Stimulated activated CD4-positive, alpha-beta T cell treated with anti-CD3 and anti-CD28 coated beads, Interleukin-1b, Interleukin-23, amount 100 ng/mL, for 4 hours (primary cell): ENCODE data around the gene MYNN.

ENCODE experiments used
- DNase-seq, 2 donors: peaks; one replicate each; pipeline ENCODE4 v3.0.0-alpha.2; 2020; ENCODE audit warnings: low read depth in 2 of 2

Gene MYNN

DNA sequence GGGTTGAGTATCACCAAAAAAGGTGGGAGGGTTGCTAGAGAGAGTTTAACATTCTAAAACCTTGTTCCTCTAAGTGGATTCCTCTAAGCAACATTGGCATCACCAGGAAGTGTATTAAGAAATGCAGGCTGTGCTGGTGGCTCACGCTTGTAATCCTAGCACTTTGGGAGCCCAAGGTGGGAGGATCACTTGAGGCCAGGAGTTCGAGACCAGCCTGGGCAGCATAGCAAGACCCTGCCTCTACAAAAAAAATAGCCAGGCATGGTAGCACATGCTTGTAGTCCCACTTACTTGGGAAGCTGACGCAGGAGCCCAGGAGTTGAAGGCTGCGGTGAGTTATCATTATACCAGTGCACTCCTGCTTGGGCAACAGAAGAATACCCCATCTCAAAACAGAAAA, 4.6 kb downstream of the MYNN start:
- no peak for DNase-seq

DNA sequence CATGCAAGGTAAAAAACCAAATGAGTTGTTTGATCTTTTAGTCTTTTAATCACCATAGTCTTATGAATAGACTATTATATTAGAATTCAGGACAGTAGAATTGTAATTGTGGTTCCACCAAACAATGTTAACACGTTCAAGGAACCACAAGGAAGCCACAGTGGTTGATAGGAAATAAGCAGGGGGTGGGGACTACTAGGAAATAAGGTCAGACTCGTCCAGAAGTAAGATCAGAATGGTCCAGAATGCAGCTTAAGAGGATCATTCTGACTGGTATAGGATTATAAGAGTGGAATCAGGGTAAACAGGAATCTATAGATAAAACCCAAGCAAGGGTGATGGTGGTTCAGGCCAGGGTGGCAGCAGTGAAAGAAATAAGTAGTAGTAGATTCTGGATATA, 7.5 kb downstream of the MYNN start:
- no peak for DNase-seq

DNA sequence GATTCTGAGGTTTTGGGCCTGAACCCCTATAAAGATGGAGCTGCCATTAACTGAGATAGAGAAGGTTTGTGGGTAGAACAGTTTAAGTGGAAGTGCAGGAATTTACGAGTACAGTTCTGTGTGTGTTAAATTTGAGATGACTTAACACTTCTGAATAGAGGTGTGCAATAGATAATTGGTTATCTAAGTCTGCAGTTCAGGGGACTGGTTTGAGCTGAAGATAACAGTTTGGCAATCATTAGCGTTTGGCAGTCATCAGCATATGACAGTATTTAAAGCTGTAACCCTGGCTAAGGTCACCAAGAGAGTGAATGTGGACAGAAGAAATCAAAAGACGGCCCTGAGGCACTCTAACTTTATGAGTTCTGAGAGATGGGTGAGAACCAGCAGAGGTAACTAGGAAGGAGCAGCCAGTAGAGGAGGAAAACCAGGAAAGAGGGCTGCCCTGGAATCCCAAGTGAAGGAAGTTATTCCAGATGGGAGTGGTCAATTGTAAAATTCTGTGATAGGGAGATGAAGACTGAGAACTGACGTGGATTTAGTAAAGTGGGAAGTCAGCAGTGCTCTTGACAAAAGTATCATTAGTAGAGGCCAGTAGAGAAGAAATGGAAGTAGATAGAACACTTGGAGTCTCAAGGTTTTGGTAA, 8.1 kb downstream of the MYNN start:
- DNase-seq, result no peak

DNA sequence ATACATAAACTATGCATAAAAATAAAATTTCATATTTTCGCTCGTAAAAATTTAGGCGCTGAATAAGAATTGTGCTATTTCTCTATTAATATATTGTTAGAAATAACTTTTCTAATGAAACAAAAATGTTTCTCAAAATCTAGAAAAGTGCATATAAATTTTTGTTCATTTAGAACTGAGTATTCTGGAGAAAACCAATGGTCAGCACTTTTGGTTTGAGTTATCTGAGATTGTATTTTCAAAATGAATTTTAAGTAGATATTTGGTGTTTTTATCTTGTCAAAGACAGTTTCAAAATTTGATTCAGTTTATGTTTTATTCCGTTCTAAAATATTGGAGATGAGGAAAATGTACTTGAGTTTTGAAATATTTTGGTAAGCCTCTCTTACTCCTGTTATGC, 13.9 kb downstream of the MYNN start:
- no peak for DNase-seq

DNA sequence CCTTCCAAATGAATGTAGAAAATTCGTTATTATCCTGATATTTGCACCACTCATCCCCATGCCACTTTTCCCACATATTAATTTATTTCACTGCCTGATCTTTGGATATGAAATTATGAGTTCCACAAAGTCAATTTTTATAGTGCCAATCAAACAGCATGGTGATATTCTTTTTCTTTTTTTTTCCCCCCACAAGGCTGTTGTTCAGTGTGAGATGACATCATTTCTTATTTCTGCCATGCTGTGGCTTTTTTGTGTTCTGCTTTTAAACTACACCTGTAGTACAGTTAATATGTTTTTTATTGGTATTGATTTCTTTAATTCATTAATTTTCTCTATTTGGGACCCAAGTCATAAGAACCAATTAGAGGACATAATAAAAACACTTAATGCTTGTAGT, 14.6 kb downstream of the MYNN start:
- no peak for DNase-seq

DNA sequence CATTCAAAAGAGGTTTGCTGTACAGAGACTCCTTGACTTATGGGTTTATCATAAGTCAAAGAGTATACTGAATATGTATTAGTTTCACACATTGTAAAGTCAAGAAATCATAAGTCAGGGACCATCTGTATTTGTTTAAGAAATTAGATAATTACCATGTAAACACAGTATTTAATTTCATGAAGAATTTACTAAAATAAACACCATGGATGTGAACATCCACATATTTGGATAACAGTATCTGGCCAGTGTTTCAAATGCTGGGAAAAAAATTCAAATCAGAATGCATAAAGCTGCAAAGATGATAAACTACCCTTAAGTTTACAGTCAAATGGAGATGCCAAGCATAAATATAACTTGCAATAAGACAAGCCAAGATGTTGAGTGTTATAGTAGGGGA, 17.0 kb downstream of the MYNN start:
- no peak for DNase-seq

DNA sequence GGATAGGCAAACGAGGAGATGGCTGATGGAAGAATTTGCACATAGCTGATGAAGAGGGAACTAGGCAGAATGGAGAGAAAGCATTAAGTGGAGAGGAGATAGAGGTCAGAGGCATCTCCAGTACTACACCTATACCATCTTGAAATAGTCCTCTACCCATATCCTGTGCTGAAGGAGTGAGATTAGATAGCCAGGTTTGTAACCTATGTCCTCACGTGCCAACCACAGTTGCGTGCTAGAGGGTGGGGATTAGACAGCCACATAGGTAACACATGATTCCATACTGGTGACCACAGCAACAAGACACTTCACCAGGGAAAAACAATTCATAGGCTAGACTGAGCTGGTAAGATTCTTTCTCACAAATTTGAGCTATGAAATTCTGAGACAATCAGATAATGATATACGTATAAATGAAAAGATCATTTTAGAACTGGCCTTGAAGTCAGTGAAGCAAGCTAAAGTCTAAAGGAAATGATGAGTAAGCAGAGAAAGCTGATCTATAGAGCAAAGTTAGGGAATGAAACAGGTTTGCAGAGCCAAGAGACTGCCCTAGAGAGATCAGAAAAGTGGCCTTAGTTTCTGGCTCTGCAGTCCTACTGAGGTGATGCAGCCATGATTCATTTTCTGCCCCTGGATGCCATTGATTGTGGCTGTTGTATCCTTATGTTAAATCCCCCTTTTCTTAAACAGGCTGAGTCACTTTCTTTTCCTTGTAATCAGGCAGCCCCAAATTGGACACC, 17.7 kb downstream of the MYNN start:
- no peak for DNase-seq

DNA sequence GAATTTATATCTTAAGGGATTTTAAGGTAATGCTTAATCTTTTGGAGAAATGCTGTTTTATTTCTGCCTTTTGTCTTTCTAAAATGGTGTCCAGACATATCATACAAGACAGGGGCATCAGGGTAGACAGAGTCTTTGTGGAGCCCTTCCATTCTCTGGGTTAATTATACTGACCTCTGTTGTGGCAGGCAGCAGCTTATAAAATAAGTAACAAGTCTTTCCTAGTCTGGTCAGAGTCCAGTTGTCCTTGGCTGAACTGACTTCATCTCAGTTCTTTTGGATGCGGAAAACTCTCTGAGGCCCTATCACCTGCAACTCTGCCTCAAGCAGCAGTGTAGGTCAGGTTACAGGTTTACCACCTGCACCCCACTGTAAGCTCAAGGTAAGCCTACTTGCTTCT, 19.2 kb downstream of the MYNN start:
- no peak for DNase-seq

DNA sequence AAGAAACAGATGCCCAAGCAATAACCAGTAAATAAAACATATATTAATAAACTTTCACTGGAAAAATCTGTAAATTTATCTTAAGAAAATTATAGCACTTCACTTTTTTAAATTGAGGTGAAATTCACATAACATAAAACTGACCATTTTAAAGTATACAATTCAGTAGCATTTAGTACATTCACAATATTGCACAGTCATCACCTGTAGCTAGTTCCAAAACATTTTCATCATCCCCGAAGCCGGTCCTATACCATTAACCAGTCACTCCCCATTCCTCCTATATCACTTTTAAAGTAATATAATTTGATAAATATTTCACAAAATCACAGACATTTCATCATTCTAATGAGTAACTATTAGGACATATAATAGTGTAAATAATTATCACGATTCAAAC, 31.5 kb downstream of the MYNN start:
- no peak for DNase-seq

DNA sequence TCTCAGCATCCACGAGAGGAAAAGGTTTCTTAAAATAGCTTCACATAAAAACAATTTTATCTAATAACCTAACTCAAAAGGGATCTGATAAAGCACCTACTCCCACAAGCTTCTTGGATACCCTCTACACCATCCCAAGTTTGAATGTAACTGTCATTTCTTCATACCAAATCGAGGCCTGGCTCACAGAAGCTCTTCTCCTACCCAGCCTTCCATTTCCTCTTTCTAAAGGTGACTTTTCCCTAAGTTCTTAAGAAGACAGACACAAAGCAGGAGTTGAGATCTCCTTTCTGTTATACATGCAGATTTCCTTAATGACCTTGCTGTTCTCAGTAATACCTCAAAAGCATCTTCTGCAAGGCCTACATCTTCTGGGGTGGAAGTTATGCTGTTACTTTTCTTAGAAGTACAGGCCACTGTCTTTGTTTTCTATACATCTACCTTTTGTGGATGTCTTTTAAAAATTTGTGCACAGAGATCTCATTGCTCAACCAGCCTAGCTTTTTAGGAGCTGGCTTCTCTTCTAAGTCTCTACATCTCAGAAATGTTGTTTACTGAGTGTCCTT, 36.1 kb downstream of the MYNN start:
- DNase-seq, result no peak

DNA sequence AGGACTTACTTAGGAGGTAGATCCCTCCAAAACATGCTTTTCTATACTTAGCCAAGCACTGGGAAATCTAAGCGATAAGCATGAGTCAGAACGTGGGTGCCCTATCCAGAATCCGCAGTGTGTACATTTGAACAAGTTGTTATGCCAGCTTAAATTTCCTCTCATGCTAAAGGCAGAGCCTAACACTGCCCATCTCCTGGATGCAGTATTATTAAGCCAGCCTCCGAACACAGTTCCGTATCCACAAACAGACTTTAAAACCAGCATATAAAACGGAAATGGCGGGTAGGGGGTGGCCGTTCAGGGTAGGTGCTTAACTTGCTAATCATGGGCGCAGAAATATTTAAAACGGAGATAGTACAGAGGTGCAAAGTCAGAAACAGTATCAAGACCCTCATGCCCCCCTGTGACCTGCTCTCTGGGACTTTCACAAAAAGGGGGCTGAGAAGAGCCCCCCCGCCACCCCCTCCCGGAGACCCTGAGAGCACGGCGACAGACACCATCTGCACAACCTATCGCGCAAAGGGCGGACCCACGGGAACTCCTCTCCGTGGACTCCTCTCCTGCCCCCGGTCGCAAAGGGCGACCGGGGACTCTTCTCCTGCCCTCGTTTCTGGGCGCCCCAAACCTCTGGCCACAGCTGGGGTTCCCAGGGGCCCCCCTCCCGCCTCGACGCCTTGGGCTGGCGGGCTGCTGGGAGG, 38.6 kb downstream of the MYNN start:
- DNase-seq, result no peak

DNA sequence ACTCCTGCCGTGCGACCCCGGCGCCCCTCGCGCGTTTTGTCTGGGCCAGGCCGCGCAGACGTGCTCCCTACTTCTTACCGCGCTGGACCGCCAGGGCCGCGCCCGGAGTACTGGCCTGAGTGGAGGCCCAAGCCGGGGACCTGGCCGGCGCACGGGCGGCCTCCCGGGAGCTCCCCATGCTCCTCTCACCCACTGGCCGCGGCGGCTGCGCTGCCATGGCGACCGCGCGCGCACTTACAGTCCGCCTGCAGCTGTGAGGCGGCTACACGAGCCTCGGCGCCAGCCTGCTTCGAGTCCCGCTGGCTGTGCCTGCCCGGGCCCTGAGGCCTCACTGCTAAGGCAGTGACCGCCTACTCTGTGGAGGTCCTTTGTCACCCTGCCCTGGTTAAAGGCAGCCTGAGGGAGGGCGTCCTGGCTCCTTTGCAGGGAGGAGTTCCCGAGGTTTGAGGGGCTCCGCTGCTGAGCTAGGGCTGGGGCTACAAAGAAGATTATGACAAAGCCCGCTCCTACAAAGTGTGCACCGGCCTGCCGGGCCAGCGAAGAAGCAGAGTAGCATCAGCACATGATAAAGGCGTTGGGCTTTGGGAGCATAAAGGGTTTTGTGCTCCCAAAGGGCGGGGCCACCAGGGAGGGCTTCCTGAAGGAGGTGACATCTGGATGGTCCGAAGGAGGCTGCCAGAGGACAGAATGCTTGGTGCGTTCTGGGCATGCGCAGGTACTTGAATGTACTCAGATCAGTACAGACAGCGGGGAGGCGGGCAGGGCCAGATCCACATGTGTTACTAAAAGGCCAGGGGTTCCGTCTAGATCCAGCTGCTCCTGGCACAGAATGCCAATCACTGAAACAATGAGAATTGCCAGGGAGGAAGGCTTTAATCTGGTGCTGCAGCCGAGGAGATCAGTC, 39.4 kb downstream of the MYNN start, which contains the start of the genes LRRC34 and LRRIQ4:
LRRC34 (minus strand) TSS at position 573 of the 904 bp plus-strand sequence; CDS start at position 217, 356 bp downstream.
LRRIQ4 (plus strand) TSS at position 539 of the 904 bp plus-strand sequence. CDS start 9,052 bp downstream, outside the sequence.
- DNase-seq, result peak; percentile 60 to 61

DNA sequence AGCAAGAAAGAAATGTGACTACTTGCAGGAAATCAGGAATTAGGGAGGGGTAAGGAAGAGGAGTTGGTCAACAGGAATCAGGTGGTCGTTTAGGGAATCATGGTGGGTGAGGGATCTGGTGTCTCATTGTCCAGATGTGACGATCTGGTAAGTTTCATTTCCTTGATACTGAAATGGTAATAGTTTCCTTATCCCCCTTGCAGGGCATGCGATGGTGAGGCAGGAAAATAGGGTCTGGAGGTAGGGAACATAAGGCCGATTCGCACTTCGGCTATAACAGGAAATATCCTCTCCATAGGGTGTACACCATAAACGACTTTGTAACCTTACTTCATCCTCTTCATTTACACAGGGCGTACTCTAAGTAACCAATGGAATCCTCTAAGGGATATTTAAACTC, 40.1 kb downstream of the MYNN start:
- DNase-seq, result no peak

DNA sequence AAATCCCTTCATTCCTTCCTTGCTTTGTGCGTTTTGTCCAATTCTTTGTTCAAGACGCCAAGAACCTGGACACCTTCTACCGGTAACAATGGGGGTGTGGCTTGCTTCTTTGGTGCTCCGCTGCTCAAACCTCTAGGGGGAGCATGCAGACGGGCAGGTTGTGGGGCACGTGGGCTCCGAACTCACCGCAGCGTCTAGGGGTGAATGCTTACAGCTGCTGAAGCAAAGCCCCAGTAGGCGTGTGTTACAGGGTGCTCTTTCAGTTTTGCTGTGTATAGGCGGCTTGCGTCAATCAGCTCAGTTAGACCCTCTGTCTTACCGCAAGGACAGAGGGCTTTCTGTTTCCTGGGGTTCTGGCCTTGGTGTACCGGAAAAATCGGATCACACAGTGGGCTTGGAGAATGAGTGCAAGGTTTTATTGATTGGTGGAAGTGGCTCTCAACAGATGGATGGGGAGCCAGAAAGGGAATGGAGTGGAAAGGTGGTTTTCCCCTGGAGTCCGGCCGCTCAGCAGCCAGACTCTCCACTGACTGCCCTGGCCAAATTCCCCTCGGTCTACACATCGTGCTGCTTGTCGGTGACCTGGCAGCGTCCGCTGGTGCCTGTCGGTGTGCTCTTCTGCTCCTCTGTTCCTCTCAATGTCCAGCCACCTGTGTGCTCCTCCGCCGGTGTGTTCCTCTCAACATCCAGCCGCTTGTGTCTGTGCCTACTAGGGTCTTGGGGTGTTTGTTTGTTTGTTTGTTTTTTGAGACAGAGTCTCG, 40.7 kb downstream of the MYNN start:
- DNase-seq, result peak; percentile 42 to 68

DNA sequence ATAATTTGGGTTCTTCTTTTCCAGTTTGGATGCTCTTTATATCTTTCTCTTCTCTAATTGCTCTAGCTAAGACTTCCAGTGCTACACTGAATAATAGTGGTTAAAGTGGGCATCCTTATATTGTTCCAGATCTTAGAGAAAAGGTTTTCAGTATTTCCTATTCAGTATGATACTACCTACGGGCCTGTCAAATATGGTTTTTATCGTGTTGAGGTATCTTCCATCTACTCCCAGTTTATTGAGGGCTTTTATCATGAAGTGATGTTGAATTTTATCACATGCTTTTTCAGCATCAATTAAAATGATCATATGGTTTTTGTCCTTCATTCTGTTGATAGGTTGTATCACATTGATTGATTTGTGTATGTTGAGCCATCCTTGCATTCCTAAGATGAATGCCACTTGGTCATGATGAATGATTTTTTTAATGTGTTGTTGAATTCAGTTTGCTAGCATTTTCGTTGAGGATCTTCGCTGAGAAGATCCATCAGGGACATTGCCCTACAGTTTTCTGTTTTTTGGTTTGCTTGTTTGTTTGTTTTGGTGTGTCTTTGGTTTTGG, 42.5 kb downstream of the MYNN start:
- DNase-seq, result no peak

DNA sequence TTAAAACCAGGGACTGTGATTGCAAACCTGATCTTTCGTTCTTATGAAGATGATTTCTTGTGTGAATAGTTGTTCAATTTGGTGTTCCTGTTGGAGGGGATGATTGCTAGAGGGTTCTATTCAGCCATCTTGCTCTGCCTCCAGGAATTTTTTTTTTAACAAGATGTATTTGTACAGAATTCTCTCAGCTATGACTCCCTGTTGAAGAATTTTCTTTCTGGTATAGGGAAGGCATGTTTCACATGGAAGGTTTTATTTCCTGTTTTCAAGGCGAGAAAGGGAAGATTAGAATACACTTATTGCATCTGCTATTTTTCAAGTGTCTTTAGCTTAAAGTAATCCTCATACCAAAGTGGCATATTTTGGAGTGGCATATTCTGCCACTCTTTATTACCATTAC, 45.1 kb downstream of the MYNN start:
- DNase-seq, result no peak

DNA sequence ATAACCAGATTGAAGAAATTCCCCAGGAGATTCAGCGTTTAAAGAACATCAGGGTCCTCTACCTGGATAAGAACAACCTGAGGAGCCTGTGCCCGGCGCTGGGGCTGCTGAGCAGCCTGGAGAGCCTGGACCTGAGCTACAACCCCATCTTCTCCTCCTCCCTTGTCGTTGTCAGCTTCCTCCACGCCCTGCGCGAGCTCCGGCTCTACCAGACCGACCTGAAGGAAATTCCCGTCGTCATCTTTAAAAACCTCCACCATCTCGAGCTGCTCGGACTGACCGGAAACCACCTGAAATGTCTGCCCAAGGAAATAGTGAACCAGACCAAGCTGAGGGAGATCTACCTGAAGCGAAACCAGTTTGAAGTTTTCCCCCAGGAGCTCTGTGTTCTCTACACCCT, 48.9 kb downstream of the MYNN start:
- no peak for DNase-seq

DNA sequence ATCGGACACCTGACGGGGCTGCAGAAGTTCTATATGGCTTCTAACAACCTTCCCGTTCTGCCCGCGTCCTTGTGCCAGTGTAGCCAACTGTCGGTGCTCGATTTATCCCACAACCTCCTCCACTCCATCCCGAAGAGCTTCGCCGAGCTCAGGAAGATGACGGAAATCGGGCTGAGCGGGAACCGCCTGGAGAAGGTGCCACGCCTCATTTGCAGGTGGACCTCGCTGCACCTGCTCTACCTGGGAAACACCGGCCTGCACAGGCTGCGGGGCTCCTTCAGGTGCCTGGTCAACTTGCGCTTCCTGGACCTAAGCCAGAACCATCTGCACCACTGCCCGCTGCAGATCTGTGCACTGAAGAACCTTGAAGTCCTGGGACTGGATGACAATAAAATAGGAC, 49.3 kb downstream of the MYNN start:
- no peak for DNase-seq

DNA sequence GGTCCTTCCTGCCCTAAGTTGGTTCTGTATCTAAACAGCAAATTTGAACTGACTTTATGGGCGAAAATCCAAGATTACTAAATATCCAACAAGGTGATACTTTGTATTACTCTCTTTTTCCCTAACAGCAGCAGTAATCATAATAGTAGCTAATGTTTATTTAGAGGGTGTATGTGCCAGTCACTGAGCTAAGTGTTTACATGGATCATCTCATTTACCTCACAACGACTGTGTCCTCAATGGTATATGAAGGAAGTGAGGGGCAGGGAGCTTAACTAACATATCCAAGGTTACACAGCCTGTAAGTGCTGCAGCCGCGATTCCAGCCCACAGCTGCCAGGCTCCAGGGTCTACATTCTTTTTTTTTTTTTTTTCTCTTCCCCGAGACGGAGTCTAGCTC, 49.8 kb downstream of the MYNN start:
- DNase-seq, result no peak

DNA sequence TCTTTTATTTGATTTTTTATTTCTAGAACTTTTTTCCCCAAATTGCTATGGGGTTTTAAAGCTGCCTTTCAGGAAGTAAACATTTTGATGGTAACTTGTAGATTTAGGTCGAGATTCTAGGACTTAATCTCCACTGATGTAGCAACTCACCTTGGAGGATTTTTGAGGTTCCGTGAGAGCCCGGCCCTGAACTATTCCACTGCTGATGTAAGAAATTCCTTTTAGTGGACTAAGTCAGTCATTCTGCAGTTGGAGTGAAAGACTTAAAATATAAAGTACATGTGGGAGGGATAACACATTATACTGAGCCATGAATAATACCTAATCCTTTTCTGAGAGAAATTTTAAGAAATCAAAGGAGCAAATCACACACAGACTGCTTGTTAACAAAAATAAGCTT, 52.1 kb downstream of the MYNN start:
- no peak for DNase-seq
